Hematopoietic multipotent progenitor cell (in vitro differentiated cells): Measurements from ENCODE around the gene GGA1. TPM values are rescaled to one million over a fixed set of nuclear protein-coding genes. Genes with fewer than 3 reads are reported as not detected.
A peak's percentile ranks its signal among the peaks of the same experiment; 100 is the strongest.

ENCODE experiments used
- DNase-seq, 3 donors: peaks; one replicate each; pipeline ENCODE4 v3.0.0-alpha.2; 2011 to 2015; ENCODE audit warnings: low read depth in 2 of 3, low spot score in 2 of 3
- total RNA-seq: library from RNA; depleted of rRNA; stranded (reverse); fragments of >200 nt; gene quantifications from one replicate; pipeline ENCODE4 v1.2.3, GENCODE V29; 2012

Gene GGA1
- total RNA-seq, 1 donor, result 57.6 TPM

GRCh38 chr22:37664249-37665101, 55.8 kb downstream of the GGA1 start:
- DNase-seq, result no peak

- no peak for DNase-seq
These were observed 56.9 kb downstream of the GGA1 start for GRCh38 chr22:37665487-37665886.

GRCh38 chr22:37669586-37669985, 61.0 kb downstream of the GGA1 start:
- DNase-seq, result no peak

- peak in 1 of 3 donors; percentile 53 for DNase-seq
These were observed 63.7 kb downstream of the GGA1 start for GRCh38 chr22:37672206-37672919.

GRCh38 chr22:37672920-37673455, 64.4 kb downstream of the GGA1 start:
- peak in 2 of 3 donors; percentile 52 to 69 for DNase-seq

GRCh38 chr22:37674248-37674647, 65.6 kb downstream of the GGA1 start:
- DNase-seq, result no peak

GRCh38 chr22:37674951-37675929, 66.6 kb downstream of the GGA1 start, which contains the start of gene LGALS1:
Gene LGALS1 (plus strand): TSS chr22:37675636. CDS start chr22:37675703, 67 bp downstream.
- DNase-seq, result peak in 2 of 3 donors; percentile 77

- no peak for DNase-seq
These were observed 67.5 kb downstream of the GGA1 start for GRCh38 chr22:37675930-37676735.

- DNase-seq, result peak; percentile 83 to 98 (median 97)
These were observed 68.3 kb downstream of the GGA1 start for GRCh38 chr22:37676736-37677492.

- DNase-seq, result no peak
These were observed 68.9 kb downstream of the GGA1 start for GRCh38 chr22:37677493-37677974.

- no peak for DNase-seq
These were observed 69.7 kb downstream of the GGA1 start for GRCh38 chr22:37678372-37678771.

- no peak for DNase-seq
These were observed 71.0 kb downstream of the GGA1 start for GRCh38 chr22:37679670-37680069.

- DNase-seq, result no peak
These were observed 71.7 kb downstream of the GGA1 start for GRCh38 chr22:37680191-37680851.

GRCh38 chr22:37681001-37681424, 72.4 kb downstream of the GGA1 start:
- no peak for DNase-seq

GRCh38 chr22:37681556-37682049, 73.0 kb downstream of the GGA1 start:
- peak; percentile 47 to 79 (median 65) for DNase-seq
